ENCODE data around the gene SH3PXD2B.

The SH3PXD2B gene

DNA sequence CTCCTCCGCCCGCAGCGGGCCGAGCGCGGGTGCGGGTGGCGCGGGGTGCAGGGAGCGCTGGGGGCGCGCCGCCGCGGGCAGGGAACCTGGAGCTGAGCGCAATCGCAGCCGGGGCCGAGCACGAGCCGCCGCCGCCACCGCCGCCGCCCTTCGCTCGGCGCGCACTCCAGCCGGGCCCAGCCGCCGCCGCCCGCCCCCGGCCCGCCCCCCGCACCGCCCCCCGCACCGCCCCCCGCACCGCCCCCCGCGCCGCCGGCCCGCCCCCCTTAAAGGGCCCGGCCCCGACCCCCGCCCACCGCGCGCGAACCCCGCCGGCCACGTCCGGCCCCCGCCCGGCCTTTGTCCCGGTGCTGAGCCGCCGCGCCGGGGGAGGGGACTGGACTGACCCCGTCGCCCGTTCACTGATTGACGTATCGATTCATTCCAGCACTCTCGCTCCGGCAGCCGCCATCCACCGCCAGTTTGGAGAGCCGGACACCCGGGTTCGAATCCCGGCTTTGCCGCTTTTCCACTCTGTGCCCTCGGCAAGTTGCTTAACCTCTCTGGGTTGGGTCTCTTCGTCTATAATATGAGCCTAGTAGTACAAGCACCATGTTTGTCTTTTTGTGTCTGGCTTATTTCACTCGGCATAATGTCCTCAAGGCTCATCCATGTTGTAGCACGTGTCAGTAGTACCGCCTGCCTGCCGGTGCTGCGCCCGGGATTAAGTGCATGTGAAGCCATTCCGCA is at the start of gene SH3PXD2B:
Gene SH3PXD2B (minus strand): TSS at position 168 of the 729 bp plus-strand sequence. CDS start 173 bp downstream, outside the sequence.
- no peak for DNase-seq (ENCODE audit: low read depth in 2 of 2)

DNA sequence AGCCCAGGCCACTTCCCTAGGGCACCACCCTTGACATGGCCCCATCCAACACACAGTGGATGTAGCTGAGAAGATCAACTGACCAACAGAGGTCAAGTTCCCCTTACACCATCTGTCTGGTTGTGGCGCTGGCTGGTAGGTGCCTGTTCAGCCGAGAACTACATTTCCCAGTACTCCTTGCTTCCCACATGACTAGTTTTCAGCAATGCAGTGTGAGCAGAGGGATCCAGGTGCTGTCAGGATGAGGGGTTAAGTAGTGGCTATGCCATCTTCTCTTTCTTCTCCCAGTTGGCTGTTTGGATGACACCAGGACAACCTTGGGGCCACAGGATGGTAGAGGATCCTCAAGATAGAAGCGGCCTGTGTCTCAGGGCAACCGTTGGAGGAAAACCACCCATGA is 48.6 kb upstream of the SH3PXD2B start:
- no peak for DNase-seq (ENCODE audit: low read depth in 2 of 2)

DNA sequence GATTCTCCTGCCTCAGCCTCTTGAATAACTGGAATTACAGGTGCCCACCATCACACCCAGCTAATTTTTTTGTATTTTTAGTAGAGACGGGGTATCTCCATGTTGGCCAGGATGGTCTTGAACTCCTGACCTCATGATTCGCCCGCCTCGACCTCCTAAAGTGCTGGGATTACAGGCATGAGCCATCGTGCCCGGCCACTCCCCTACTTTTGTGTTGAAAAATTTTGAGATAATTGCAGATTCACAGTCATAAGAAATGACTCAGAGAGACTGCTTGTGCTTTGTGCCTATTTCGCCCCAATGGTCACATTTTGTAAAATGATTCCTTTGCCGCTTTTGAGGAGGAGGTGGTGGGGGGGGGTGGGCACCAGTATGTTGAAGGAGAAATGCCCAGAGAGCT is 48.1 kb upstream of the SH3PXD2B start:
- DNase-seq (ENCODE audit: low read depth in 2 of 2): no peak

DNA sequence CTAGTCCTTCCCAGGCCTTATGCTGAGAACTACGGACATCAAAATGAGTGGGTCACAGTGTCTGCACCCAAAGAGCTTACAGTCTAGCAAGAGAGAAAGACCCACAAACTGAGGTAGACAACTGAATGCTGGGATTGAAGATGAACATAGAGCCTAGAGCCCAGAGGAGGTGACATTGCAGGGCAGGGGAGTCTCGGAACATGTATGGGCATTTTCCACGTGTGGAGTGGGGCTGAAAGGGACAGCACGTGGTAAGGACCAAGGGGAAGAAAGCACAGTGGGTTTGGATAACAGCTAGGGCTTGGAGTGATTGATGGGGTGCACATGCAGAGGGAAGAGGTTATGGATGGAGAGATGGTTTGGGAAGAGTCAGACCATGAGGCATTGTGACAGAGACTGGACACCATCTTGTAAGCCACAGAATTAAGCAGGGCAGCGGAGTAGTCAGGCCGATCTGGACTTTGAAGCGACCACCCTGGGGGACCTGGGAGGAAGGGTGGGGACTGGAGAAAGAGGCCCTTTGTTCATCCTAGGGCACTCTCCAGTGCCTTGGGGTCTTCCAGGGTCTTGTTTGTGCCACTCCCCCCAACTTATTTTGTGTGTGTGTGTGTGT is 47.5 kb upstream of the SH3PXD2B start:
- no peak for DNase-seq (ENCODE audit: low read depth in 2 of 2)

DNA sequence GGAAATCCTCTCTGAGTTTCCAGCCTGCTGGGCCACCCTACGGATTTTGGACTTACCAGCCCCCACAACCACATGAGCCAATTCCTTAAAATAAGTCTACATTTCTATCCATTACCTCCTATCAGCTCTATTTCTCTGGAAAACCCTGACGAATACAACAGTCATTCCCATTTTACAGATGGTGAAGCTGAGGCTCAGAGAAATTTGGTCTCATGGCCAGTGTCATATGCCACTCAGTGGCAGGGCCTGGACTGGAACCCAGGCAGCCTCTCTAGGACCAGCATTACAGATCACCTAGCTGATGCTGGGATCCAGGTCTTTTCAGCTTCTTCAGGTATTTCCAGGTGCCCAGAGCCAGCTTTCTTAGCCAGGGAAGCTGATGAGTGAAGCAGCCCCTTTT is 45.0 kb upstream of the SH3PXD2B start:
- no peak for DNase-seq (ENCODE audit: low read depth in 2 of 2)

DNA sequence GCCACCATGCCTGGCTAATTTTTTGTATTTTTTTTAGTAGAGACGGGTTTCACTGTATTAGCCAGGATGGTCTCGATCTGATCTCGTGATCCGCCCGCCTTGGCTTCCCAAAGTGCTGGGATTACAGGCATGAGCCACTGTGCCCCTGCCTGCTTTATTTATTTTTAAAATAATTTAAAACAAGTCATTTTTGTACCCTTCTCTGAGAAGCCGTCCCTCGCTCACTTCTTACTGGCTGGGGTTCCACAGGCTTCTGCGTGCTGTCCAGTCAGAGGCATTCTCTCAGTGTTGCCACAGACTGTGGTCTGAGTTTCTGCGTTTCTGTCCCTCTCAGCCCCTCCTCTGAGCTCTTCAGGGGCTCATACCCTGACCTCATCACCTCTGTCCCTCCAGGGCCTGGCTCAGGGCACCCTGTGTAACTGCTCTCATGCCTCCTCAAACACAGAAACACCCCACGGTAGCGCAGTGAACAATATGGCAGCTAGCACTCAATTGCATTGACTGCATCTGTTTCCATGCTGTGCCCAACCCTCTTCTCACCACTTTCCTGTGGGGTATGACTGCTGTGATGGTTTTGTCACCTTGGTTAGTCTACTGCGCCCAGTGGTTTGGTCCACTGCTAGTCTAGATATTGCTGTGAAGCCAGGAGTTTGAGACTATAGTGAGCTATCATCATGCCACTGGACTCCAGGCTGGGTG is 44.3 kb upstream of the SH3PXD2B start:
- DNase-seq (ENCODE audit: low read depth in 2 of 2): no peak

DNA sequence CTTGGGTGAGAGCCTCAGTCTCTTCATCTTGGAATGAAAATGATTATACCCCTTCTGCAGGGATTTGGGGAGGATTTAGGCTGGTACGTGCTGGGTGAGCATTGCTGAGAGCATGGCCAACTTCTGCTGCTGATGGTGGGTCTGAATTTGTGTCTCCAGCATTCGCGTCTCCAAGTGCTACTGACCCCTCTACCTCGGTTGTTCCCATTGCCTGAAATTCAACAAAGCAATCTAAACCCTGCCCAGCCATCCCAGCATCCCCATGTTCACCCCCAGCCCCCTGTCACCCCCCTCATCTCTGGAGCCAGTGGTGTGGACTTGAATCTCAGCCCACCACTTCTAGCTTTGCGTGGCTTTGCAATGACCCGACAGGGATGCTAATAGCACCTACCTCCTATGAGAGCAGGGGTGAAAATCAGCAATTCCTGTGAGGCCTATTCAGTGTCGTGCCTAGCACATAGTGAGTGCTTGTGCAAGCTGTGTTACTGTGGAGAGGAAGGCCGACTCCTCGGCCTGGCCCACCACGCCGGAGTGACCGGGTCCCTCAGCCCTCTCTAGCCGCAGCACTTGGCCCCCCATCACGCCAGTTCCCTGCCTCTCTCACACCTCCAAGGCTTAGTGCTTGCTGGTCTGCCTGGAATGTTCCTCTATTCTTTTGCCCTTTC is 43.4 kb upstream of the SH3PXD2B start:
- DNase-seq (ENCODE audit: low read depth in 2 of 2): no peak

DNA sequence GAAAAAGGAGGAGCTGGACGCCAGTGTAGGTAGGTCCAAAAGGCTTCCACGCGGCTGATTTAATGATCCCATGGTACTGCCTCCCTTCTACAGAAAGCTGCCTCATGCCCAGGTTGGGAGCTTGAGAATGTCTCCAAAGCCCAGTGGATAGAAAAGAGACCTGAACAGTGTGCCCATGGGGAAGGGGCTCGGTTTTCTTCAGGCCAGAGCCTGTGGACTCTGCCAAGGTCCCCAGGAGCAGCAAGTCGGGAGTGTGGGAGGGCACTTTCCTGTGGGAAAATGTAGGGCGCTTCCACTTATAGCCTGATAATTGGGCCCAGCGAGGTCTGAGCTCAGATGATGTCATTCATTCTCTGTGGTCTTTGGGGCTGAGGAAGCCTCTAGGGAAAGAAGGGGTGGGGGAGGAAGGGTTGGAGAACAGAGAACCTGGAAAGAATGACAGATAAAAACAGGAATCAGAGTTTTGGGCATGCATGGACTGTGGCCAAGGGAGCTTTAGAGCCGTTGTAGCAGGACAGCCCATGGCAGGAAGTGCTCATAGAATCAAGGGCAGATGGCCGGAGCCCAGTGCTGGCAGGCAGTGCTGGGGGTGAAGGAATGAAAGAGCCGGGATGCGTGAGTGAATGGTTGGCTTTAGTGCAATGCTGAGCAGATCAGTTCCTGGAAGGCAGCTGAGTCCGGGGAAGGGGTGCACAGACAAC is 42.5 kb upstream of the SH3PXD2B start:
- DNase-seq (ENCODE audit: low read depth in 2 of 2): no peak

DNA sequence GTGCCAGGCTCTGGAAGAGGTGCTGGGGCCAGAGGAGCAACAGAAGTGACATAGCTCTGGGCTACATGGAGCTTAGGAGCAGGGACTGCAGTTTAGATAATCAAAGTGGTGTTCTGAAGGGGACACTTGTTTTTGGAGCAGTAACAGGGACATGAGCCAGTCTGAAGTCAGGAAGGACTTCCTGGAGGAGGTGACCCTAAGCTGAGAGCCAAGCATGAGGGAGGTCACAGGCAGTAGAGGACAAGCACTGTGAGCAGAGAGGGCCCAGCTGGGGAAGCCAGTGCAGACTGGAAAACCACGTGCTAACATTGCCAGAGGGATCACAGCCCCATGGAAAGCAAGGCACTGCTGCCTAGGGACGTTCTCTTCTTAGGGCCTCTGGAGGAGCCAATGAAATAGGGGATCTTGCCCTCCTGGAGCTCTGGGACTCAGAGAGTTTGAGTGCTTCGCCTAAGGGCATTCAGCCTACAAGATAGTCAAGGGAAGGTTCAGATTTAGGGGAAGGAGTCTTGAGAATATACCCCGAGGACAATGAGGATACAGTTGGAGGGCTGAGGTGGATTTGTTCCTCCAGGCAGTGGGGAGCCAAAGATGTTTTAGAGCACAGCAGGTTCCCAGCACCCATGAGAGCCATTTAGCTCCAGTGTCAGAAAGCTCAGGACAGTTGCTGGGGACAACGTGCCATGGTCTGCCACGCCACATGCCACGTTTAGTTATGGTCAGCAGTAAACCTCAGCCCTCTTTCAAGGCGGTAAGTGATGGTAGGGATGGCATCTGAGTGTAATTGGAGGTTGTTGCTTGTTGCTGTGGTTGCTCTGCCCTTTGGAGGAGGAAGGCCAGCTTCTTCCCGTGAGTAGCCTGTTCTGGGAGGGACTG is 40.5 kb upstream of the SH3PXD2B start:
- DNase-seq (ENCODE audit: low read depth in 2 of 2): no peak

DNA sequence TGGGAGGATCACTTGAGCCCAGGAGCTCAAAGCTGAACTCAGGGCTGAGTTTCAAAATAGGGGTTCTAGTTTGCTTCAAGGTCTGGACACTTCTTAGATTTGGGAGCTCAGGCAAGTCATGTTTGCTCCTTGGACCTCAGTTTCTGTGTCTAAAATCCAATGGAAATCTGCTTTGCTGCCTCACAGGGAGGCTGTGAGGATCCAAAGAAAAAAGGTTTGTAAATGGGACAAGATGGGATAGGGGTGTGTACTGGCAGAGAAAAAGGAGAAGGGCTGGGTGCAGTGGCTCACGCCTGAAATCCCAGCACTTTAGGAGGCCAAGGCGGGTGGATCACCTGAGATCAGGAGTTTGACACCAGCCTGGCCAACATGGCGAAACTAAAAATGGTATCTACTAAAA is 39.6 kb upstream of the SH3PXD2B start:
- DNase-seq (ENCODE audit: low read depth in 2 of 2): no peak

DNA sequence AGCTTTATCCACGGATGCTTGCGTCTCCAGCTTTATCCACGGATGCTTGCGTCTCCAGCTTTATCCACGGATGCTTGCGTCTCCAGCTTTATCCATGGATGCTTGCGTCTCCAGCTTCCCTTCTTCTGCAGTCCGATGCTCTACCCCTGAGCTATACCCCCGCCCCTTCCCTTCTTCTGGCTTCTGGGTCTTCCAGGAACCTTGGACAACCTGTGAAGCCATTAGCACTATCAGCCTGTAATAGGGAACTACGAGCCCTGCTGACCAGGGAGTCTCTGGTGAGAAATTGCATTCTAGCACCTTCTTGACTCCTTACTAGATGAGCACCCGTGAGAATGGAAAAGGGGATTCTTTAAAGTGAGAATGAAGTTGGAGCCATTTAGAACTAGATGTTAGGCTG is 39.1 kb upstream of the SH3PXD2B start:
- no peak for DNase-seq (ENCODE audit: low read depth in 2 of 2)

DNA sequence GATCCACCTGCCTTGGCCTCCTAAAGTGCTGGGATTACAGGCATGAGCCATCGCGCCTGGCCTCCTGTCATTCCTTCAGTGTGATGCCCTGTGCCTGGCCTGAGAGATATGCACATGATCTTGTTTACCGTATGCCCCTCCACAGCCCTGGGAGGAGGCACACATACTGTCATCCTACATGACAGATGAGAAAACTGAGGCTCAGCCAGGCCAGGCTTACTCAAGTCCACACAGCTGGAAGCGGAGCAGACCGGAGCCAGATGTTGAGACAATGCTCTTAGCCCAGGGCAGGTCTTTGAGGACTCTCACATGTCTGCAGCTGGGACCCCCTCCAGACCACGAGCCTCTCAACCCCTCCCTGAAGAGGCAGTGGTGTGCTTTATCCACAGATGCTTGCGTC is 38.7 kb upstream of the SH3PXD2B start:
- no peak for DNase-seq (ENCODE audit: low read depth in 2 of 2)

DNA sequence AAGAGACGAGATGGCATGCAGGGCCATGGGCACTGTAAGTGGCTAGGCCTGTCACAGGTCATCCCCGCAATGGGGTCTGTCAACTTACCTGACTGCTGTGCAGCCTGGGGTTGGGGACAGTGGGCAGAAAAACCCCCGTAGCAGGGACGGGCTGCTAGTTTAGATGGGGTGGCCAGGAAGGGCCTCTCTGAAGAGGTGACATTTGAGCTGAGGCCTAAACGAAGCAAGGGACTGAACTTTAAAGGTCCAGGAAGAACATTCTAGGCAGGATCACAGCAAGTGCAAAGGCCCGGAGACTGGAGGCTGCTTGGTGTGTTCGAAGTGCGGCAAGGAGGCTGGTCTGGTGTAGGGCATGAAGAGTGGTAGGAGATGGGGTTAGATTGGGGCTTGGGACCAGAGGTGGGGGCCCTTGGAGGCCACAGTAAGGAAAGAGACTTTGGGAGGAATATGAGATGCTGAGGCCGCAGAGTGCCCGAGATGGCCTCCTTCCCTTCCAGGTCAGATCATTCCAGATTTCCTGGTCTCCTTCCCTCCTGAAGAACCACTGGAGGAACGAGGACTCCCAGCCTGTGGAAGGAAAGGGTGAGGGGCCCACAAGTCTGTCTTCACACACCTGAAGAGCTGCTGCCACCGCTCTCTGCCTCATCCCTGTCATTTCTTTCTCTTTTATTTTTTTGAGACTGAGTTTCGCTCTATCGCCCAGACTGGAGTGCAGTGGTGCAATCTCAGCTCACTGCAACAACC is 37.9 kb upstream of the SH3PXD2B start:
- DNase-seq (ENCODE audit: low read depth in 2 of 2): no peak

DNA sequence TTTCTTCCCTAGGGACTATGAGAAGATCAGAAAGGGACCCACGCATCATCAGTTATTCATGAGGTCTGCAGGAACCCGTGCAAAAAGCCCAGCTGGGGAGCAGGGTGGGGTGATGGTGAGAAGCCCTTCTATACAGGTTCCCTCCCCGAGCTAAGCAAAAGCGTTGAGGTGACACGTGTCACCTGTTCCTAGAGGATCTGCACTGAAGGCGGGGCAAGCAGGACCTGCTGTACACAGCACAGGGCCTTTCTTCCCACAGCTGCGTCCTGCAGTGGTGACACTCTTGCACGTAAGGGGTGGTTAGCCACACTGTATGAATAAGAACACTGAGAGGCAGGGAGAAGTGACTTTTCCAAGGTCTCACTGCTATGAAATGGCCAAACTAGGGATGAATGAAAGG is 37.2 kb upstream of the SH3PXD2B start:
- DNase-seq (ENCODE audit: low read depth in 2 of 2): no peak

DNA sequence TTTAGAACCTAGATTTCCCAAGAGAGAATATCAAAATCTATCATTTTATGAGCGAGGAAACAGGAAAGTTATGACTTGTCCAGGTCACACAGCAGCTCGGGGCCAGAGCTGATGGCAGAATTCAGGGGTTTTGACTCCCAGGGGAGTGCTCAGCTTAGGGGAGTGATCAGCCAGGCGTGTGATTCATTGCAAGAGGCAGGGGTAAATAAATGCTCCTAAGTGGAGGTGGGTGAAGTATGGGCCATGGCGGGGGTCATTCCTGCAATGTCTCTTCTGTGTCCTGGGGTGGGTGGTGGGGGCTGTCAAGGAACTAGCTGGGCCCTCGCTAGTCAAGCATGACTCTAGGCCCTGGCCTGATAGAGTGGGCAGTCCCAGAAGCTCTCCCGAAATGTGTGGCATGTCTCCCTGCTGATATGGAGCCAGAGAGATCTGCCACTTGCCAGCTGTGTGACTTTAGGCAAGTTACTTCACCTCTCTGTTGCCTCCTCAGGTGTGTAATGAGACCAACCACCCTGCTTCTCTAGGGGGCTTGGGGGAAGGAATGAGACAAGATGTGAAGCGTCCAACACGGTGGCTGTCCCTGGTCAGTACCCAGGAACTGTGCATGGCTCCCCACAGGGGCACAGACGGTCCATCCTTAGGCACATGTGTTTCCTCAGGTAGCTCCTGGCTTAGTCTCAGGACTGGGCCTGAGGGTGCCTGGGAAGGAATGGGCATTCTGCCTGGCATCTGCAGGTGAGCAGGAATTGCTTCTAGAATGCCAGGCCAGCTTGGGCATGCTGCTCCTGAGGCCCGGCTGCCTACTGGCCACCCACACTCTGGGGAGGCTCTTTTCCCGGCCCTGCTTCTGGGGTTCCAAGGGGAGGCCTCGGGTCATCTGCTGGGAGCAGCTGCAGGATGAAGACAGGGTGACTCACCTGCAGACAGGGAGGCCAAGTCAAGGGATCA is 36.5 kb upstream of the SH3PXD2B start:
- DNase-seq (ENCODE audit: low read depth in 2 of 2): no peak

DNA sequence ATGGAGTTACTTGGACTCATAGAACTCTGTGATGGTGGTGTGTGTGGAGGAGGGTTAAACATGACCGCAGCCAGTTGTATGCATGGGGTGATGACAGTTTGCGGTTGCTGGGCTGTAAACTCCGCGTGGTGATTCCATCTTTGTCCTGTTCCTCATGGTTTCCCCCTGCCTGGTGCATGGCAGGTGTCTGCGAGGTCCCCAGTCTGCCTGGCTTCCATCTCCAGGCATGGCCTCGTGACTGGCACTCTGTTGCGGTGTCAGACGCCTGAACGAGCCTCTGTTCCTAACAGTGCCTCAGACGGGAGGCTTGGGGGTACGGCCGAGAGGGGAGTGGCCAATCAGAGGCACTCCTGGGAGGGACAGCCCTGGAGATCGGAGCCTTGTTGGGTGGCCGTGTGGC is 33.9 kb upstream of the SH3PXD2B start:
- DNase-seq (ENCODE audit: low read depth in 2 of 2): no peak

DNA sequence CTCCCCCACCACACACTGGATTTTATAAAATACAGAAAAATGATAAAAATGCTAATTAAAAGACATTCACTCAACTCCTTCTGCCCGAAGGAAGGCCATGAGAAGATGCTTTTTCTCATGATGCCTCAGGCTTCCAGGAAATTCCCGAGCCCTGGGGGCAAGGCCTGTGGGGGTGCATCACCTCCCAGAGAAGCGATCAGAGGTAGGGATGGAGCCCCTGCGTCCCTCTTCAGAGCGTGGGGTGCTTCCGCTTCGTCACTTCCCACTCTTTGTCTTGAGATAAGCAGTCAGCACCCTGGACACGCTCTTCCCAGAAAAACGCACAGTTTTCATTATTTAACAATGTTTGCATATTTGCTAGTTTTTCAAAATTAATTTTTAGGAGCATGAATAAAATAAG is 33.3 kb upstream of the SH3PXD2B start:
- DNase-seq (ENCODE audit: low read depth in 2 of 2): no peak

DNA sequence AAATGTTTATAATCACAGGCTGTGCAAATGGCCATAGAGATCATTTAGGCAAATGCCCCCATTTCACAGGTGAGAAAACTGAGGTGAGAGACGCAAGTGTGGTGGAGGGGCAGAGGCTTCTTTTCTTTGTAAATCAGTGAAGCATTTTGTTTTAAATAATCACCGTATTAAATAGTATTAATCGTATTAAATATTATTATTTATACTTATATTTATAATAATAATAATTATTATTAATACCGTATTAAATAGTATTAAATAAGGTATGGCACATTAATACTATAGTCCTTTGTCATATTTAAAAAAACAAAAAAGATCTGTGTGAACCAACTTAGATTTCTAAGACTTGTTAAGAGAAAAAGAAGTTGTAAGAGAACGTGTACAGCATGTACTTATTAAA is 32.6 kb upstream of the SH3PXD2B start:
- no peak for DNase-seq (ENCODE audit: low read depth in 2 of 2)

DNA sequence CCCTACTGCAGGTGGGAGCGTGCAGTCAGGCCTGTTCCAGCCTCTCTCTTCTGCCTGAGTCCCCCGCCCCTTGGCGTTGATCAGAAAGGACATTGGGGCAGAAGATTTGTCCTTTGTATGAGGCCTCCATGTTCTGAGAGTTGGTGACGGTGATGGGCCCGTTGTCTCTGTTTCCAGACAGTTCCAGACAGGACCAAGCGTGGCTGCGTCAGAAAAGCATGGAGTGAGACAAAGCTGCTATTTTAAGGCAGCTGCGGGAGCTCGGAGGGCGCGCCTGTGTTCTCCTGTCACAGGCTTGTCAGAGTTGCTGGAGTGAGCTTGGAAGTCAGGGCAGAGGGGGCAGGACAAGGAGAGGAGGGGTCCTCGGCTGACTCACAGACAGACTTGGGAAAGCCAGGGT is 32.1 kb upstream of the SH3PXD2B start:
- DNase-seq (ENCODE audit: low read depth in 2 of 2): no peak

Measured in activated CD8-positive, alpha-beta memory T cell treated with anti-CD3 and anti-CD28 coated beads for 4 hours (primary cell).